SU-DHL-6 (cell line): ENCODE results near the gene NANOG.

Experiments
- EZH2phosphoT487 ChIP-seq: fragments of 200-600 bp; sonication (generic), shearing (Covaris generic); conservative IDR thresholded peaks from 2 replicates; pipeline ENCODE4 v1.6.1; 2018; ENCODE audit warnings: mild to moderate bottlenecking, antibody characterized with exemption, low read length, moderate library complexity, mixed read lengths
- TF ChIP-seq, protein P1 (sequence below): fragments of 200-600 bp; sonication (generic); IDR thresholded peaks from one replicate; pipeline ENCODE4 v1.5.1; 2017; ENCODE audit warnings: antibody characterized with exemption, mild to moderate bottlenecking, low read length, moderate library complexity; ENCODE audit not compliant: insufficient read depth, poor library complexity, severe bottlenecking

DNA sequence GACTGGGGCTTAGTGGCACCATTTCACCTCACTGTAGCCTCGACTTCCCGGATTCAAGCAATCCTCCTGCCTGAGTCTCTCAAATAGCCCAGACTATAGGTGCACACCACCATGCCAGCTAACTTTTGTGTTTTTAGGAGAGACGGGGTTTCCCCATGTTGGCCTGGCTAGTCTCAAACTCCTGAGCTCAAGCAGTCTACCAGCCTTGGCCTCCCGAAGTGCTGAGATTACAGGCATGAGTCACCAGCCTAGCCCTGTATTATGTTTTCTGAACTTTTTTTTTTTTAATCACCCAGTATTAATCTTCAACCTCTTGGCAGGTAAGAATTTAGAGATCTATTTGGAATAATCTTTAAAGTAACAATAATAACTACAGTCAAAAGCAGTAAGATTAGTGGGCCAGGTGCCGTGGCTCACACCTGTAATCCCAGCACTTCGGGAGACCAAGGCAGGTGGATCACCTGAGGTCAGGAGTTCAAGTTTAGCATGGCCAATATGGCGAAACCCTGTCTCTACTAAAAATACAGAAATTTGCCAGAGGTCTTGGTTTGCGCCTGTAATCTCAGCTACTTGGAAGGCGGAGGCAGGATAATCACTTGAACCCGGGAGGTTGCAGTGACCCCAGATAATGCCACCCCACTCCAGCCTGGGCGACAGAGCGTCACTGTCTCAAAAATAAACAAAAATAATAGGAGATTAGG, 8.6 kb downstream of the NANOG start:
- TF ChIP-seq, protein P1, sequence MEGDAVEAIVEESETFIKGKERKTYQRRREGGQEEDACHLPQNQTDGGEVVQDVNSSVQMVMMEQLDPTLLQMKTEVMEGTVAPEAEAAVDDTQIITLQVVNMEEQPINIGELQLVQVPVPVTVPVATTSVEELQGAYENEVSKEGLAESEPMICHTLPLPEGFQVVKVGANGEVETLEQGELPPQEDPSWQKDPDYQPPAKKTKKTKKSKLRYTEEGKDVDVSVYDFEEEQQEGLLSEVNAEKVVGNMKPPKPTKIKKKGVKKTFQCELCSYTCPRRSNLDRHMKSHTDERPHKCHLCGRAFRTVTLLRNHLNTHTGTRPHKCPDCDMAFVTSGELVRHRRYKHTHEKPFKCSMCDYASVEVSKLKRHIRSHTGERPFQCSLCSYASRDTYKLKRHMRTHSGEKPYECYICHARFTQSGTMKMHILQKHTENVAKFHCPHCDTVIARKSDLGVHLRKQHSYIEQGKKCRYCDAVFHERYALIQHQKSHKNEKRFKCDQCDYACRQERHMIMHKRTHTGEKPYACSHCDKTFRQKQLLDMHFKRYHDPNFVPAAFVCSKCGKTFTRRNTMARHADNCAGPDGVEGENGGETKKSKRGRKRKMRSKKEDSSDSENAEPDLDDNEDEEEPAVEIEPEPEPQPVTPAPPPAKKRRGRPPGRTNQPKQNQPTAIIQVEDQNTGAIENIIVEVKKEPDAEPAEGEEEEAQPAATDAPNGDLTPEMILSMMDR = no peak
- no peak for TF ChIP-seq EZH2phosphoT487
